G401 (cell line): Measurements from ENCODE around the gene SLAMF6. TPM values are rescaled to one million over a fixed set of nuclear protein-coding genes. Genes with fewer than 3 reads are reported as not detected.
"Not testable (repeated sequence)": the region's sequence is repeated elsewhere in the genome, so short reads cannot be mapped to it uniquely, and the experiment has no call there.

Source experiments
- DNase-seq: peaks from one replicate; pipeline ENCODE4 v3.0.0-alpha.2; 2015; ENCODE audit warnings: low spot score
- in situ Hi-C: cut with HindIII; loops from 2 replicates; pipeline ENCODE4 v1.10.0; 2016; ENCODE audit warnings: low sequenced_read_pairs, mixed read lengths
- total RNA-seq: library from RNA; depleted of rRNA; stranded (reverse); fragments of >200 nt; shearing (Covaris generic); gene quantifications from 2 replicates; pipeline ENCODE4 v1.2.3, GENCODE V29; 2014

SLAMF6 gene
- total RNA-seq, 1 experiment from 2014 or later, result not detected

GRCh38 chr1:160547422-160547821 is 24.4 kb upstream of the SLAMF6 start:
- in situ Hi-C loops, result no loop called here
- peak; percentile 73 for DNase-seq

DNA sequence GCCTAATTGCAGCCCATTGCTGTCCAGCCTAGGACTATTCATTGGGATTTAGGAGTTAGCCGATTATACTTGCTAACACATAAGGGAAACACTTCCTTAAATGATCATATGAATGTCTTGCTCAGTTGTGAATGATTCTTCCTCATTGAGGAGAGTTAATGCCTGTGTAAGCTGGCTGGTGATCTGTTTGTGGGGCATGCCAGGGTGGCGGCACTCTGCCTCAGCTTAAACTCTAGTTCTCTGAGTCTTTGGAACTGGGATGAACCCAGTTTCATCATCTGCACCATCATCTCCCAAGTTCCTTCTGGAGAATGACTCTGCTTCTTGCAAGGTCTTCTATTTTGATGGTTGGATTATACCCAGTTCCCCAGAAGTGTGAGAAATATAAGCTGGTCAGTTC is 23.9 kb upstream of the SLAMF6 start:
- DNase-seq, result no peak
- in situ Hi-C loops, result no loop called here

DNA sequence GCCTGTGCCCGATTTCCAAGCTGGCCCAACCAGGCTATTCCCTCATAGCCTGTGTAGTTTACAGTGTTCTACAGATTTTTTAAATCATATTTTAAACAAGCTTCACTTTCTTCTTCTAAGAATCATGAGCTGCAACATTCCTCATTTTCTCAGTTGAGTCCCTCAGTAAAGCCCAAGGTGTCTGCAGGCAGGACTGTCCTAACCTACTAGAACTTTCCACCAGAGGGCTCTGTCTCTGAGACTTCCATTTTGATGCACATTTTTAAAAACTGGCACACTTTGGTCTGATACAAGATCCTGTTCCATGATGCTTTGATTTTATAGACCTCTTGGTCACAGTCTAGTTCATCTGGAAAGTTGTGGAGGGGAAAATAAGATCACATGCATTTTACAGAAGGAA is 21.6 kb upstream of the SLAMF6 start:
- in situ Hi-C loops, result no loop called here
- DNase-seq, result peak; percentile 52

- DNase-seq, result no peak
- in situ Hi-C loops, result no loop called here
These were observed 19.4 kb upstream of the SLAMF6 start for GRCh38 chr1:160542303-160542945.

DNA sequence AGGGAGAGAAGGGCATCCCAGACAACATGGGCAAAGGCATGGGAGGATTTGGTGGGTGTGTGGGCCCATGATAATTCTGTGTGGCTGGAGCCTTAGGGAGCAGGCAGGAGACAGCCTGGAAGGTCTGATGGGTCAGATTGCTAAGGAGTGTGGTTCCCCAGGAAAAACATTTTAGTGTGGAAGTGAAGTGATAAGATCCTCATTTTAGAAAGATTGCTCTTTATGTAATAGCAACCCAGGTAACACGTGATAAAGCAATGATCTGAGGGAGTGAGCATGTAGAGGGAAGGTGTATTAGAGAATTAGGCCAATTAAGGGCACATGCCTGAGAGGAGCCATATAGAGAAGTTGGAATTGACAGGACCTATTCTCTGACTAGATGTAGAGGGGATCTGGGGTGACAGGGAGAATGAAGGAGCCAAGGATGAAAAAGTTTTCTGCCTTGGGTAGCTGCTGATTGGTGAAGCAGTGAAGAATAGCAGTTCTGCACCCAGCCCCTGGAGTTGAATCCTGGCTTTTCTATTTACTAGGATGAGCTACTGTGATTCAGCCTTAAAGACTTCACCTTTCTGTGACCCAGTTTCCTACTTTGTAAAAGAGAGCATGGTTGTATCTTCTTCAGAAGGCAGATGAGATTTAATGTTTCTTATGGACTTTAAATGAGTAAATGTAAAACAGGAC is 18.7 kb upstream of the SLAMF6 start:
- no peak for DNase-seq
- in situ Hi-C loops, result no loop called here

- DNase-seq, result no peak
- in situ Hi-C loops, result no loop called here
These were observed 17.8 kb upstream of the SLAMF6 start for GRCh38 chr1:160540859-160541233.

DNA sequence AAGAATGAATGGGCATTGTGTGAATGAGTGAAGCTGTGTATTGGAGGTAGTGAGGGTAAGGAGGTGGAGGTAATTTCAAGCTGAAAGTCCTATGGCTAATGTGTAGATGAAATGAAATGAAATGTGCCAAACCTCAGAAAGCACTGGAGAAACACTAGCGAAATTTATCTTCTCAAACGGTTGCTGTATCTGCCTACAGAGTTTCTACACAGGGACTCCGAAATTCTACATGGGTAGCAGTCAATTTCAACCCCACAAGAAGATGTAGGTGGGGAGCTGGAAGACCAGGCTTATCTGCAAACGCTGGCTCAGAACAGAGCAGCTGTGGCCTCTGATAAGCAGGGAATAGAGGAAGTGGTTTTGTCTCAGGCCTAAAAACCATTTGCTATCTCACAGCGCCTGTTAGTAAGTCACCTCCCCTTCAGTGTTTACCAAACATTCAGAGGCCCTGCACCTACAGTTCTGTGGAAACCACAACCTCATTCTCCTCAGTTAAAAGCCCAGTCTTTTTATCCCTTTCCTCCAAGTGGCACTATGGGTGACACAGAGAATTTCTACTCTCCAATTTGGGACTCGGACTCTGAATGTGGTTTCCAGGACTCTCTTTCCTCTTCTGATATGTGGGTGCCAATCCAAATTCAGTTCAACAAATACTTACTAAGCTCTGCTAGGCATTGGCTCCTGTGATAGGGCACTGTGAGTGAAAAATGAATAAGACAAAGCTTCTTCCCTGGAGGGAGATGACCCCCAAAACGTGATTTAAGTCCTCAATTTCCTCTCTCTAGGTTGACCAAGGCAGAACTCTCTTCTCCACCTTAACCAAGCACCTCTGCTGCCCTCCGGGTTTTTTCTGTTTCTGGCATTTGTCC is 17.2 kb upstream of the SLAMF6 start:
- DNase-seq, result no peak
- in situ Hi-C loops, result no loop called here

DNA sequence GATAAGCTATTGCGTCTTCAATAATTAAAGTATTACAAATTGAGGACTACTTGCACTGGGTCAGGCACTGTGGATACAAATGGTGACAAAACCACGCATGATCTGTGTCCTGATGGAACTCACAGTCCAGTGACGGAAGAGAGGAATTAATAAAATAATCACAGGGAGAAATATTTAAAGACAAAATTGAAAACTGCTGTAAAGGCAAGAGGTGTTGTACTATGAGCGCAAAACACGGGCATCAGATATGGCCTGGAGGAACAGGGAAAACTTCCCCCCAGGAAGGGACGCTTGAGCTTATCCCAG is 16.6 kb upstream of the SLAMF6 start:
- DNase-seq, result no peak
- in situ Hi-C loops, result no loop called here

GRCh38 chr1:160538985-160539651 is 16.1 kb upstream of the SLAMF6 start:
- no peak for DNase-seq
- in situ Hi-C loops, result no loop called here

DNA sequence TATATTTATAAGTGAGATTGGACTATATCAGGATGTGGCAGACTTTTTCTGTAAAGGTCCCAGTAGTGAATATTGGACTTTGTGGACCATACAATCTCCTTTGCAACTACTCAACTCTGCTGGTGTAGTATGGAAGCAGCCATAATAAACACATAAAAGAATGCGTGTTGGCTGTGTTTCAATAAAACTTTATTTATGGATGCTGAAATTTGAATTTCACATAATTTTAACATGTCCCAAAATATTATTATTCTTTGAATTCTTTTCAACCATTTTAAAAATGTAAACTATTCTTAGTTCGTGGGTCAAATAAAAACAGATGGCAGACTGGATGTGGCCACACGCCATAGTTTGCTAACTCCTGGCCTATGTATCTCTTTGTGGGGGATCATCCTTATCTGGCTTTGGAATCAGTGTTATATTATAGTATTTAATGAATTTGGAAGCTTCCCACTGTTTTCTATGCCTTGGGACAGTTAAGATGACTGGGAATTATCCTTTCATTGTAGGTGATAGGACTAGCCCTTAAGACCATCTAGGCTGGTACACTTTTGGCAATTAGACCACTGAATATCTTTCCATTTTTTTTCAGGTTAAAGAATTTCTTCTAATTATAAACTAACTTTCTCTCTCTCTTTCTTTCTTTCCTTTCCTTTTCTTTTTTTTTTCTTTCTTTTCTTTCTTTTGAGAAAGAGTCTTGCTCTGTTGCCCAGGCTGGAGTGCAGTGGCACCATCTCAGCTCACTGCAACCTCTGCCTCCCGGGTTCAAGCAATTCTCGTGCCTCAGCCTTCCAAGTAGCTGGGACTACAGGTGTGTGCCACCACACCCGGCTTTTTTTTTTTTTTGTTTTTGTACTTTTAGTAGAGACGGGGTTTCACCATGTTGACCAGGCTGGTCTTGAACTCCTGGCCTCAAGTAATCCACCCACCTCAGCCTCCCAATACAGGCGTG is 14.9 kb upstream of the SLAMF6 start:
- in situ Hi-C loops, result no loop called here
- DNase-seq, result no peak

DNA sequence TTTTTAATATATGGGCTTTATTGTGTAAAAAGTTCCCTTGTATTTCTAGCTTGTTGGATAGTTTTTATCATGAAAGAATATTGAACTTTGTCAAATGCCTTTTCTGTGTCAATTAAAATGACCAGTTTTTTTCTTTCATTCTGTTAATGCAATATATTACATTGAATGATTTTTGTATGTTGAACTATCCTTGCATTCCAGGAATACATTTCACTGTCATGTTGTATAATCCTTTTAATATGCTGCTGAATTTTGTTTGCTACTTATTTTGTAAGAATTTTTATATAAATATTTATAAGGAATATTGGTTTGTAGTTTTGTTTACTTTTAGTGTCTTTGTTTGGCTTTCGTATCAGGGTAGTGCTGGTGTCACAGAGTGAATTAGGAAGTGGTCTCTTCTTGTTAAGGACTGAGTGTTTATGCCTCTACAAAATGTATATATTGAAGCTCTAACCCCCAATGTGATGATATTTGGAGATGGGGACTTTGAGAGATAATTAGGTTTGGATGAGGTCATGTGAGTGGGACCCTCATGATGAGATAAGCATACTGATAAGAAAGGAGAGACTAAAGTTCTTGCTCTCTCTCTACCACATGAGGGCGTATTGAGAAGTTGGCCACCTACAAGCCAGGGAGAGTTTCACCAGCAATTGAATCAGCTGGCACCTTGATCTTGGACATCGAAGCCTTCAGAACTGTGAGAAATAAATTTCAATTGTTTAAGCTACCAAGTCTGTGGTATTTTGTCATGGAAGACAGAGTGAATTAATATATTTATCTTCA is 12.0 kb upstream of the SLAMF6 start:
- in situ Hi-C loops, result no loop called here
- DNase-seq, result no peak

DNA sequence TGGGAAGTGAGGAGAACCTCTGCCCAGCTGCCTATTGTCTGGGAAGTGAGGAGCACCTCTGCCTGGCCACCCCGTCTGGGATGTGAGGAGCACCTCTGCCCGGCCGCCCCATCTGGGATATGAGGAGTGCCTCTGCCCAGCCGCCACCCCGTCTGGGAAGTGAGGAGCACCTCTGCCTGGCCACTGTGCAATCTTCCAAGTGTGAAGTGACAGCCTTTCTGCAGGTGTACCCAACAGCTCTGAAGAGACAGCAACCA is 9.4 kb upstream of the SLAMF6 start:
- in situ Hi-C loops, DNase-seq: not testable (repeated sequence)

GRCh38 chr1:160531809-160532556 is 8.9 kb upstream of the SLAMF6 start:
- DNase-seq, in situ Hi-C loops: not testable (repeated sequence)

DNA sequence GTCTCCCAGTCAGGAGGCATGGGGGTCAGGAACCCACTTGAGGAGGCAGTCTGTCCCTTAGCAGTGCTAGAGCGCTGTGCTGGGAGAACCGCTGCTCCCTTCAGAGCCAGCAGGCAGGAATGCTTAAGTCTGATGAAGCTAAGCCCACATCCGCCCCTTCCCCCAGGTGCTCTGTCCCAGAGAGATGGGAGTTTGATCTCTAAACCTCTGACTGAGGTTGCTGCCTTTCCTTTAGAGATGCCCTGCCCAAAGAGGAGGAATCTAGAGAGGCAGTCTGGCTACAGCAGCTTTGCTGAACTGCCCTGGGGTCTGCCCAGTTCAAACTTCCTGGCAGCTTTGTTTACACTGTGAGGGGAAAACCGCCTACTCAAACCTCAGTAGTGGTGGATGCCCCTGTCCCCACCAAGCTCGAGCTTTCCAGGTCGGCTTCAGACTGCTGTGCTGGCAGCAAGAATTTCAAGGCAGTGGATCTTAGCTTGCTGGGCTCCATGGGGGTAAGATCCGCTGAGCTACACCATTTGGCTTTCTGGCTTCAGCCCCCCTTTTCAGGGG is 6.4 kb upstream of the SLAMF6 start:
- DNase-seq, in situ Hi-C loops: not testable (repeated sequence)

DNA sequence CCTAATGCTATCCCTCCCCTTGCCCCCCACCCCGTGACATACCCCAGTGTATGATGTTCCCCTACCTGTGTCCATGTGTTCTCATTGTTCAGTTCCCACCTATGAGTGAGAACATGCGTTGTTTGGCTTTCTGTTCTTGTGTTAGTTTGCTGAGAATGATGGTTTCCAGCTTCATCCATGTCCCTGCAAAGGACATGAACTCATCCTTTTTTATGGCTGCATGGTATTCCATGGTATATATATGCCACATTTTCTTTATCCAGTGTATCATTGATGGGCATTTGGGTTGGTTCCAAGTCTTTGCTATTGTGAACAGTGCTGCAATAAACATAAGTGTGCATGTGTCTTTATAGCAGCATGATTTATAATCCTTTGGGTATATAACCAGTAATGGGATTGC is 734 bp upstream of the SLAMF6 start:
- DNase-seq, in situ Hi-C loops: not testable (repeated sequence)

- in situ Hi-C loops, result no loop called here
These were observed 919 bp downstream of the SLAMF6 start for GRCh38 chr1:160522136-160522535.

GRCh38 chr1:160521554-160521953 is 1.5 kb downstream of the SLAMF6 start:
- in situ Hi-C loops, result no loop called here
- no peak for DNase-seq

More at GRCh38 chr1:160522136-160522535, 919 bp downstream of the SLAMF6 start:
- no peak for DNase-seq
